Measurements from ENCODE around the gene FOXL2NB.

Gene FOXL2NB

DNA sequence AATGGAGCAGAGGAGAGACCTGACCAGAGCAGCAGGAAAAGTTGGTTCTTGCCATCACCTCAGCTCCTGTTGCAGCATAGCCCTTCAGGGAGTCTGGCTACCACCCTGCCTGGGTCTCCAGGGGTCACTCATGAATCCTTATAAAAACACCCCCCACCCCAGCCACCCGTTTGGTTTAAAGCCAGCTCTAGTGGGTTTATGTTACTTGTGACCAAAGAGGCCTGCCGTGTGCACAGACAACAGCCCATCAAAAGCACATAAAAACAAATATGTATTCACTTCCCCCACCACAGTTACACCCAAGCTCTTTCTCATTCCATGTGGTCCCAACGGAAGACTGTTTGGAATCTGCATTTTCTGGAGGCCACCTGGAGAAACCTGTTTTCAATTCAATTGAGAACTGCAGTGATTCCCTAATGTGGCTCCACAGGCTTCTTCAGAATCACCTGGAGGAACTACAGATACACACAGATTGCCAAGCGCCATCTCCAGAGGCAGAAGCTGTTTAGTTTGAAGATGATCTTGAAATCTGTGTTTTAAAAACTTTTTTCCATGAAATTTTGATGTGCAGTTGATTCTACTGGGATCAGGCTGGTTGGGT lies 13.8 kb upstream of the FOXL2NB start:
- DNase-seq (ENCODE audit: low read depth in 2 of 2): no peak

DNA sequence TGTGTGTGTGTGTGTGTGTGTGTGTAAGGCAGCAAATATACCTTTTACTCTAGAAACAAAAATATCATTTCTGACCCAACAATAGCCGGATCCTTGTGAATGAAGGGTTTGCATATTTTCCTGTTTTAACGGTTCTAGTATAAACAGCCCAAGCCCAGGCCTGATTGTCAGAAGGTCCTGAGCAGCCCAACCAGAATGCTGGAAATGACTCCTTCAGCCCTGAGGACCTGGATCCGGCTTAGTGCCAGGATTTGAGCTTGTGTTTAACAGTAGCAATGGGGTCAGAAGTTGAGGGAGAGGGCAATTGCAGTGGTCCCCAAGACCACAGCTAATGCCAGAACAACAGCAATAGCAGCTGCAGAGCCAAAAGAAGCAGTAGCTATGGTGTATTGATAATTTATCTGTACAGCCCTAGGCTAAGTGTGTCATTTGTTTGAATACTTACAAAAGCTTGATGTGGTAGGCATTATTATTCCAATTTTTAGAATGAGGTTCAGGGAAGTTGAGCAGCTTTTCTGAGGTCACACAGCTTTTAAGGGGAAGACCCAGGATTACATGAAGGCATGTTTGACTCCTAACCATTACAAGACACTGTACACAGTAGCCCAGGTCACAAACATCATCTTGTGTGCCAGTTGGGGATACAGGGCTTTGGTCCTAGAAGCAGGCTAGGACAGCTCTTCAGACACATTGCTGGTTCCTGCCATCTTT lies 12.9 kb upstream of the FOXL2NB start:
- DNase-seq (ENCODE audit: low read depth in 2 of 2): no peak

DNA sequence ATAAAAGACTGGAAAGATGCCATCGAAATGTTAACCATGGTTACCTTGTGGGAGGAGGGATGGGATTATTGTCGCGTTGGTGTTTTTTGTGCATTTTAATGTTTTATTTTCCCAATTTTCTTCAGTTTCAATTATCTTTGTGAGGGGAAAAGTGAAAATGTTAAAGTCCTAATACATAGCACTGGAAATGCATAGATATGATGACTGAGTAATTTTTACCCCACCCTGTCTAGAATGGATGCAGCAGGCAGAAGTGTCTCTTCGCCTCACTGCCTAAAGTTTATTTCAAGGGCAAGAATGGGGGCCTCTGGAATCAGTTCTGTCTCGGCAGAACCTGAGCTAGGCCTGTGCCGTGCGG lies 11.5 kb upstream of the FOXL2NB start:
- no peak for DNase-seq (ENCODE audit: low read depth in 2 of 2)

DNA sequence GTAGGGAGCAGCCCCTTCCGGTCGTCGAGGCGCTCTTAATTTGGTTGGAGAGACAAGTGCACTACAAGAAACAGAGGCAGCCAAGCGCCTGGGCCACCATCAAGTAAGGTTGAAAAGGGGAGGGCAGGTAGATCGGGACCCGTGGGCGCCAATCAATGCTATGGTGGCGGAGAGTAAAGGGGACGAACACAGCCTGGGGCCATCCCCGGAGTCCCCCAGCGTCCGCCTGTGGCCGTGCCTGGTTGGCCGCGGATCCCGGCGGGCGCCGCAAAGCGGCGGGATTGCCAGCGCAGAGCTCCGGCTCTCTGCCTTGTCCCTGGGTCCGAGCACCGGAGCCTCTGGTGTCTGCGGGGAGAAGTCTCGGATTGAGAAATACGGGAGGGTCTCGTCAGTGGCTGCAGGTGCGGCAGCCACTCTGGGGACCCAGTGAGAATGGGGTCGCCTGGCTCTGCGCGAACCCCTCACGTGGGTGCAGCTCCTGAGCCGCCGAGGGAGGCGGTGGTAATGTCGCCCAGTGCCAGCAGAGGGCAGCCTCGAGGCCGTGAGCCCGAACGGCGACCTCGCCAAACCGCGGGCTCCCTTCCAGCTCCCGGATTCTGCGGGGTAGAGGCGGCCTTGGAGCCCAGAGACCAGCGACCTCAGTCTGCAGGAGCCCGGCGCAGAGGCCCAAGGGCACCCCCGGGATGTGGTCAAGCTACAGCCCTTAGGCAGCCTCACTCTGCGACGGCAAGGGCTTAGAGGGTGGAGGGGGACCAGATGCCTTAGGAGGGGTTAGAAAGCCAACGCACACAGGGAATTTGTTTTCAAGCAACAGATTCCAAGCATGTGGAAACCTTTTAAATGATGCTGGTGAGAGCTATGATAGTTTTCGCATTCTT lies 10.9 kb upstream of the FOXL2NB start:
- peak; percentile 19 to 23 for DNase-seq (ENCODE audit: low read depth in 2 of 2)

DNA sequence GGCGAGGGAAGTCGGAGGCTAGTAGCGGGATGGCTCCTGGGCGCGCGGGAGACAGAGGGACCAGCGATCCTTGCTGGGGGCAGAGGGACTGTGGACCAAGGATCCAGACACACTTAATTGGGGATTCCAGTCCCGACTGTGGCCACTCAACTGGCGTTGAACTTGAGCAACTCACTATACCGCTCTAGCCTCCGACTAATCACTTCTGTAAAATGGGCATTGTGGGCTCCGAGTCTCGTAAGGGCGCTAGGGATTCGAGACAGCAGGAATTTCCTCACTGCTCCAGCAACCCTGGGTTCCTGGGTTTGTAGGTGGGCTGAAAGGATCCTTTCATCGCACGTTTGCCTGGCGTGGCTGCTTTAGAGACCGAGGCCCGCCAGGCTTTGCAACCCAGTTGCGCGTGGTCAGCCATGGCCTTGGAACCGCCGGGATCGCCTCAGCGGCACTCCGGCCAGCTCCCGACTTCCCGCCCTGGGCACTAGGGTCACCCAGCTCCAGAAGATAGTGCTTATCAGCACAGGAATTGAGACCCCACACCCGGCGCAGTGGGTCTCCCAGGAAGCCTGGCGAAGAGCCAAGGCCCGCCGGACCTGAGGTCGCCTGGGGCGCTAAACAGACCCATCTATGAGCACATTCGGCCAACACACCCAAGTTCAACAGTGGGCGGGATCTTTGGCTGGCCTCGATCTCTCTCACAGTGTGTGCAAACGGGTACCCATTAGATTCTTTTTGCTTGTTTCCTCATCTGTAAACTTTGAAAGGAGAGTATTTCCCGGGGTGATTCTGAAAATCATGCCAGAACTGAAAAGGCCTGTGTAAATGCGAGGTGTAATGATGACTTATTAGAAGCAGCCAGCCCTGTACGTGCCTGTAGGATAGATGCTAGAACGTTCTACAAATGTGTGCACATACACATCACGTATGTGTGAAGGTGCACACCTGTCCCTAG lies 10.0 kb upstream of the FOXL2NB start:
- no peak for DNase-seq (ENCODE audit: low read depth in 2 of 2)

DNA sequence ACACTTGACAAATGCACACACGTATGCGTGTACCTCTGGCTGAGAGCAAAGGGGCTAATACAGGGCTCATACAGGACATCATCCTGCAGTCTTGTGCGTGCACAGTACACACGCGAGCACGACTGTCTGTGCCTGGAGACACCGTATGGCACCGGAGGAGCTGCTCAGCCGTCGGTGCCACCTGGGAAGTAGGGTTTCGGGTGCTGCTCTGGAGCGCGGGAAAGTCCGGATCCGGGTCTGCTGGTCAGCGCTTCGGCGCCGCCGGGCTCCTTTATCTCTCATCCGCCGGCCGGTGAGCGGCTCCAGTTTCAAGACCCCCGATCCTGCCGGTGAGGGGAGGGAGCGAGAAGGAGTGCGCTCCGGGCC lies 9.3 kb upstream of the FOXL2NB start:
- DNase-seq (ENCODE audit: low read depth in 2 of 2): no peak

DNA sequence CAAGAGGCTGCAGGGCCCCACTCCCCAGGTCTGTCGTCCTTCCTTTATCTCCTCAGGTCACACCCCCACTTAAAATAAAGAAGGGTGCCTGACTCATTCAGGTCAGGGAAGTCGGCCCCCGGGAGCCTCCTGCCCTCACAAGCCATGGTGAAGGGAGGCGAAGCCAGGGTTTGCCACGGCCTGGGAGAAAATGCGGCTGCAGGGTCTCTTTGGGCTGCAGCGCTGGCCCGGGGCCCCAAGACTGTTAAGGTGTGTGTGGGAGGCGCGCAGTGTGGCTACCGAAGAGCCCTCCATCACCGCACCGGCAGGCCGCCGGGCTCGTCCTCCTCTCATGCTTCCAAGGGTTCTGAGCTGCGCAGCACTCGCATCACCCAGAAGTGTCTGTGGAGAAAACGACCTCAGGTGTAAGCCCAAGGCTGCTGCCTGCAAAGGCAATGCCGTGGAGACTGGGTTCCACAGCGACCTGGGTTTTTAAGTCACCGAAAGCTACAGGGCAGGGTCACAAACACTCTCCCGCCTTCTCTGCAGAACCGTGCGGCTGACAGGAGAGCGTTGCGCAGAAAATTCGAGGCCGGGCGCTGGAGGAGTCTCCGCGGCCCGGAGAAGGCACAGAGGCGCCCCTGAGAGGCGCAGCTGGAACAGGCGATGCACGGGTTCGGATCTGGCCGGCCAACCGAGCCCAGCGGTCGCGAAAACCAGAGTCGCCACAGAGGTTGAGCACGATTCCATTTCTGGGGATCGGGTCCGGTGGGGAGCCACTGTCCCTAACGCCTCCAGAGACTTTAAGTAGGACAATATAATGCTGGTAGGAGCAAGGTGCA lies 8.8 kb upstream of the FOXL2NB start:
- DNase-seq (ENCODE audit: low read depth in 2 of 2): no peak

DNA sequence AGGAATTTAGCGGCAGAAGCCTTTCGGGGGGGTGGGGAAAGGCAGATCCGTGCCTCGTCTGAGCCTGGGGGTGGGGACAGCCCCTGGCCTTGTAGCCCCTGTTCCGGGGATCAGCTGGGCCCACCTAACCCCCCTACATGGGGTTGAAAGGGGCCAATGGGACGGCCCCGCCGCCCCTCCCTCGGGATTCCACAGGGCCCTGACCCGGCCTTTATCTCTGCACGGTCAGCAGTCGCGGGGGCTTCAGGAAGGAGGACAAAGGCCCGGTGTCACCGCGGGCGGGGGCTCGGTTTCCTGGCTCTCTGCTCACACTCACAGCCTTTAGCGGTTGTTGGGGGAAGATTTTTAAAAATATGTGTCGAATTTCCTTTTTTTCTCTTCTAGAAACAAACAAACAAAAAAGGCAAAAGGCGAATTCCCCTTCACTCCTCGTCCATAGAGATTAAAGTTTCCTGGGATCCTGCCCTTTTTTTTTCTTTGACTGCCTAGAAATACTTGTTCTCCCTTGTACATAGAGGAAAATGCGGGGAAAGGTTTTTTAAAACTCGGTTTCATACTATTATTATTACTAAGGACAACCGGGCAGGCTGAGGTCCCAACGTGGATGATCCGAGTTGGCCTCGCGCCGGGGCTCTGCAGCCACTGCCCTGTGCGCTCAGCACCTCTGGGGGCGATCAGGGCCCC lies 8.0 kb upstream of the FOXL2NB start:
- no peak for DNase-seq (ENCODE audit: low read depth in 2 of 2)

DNA sequence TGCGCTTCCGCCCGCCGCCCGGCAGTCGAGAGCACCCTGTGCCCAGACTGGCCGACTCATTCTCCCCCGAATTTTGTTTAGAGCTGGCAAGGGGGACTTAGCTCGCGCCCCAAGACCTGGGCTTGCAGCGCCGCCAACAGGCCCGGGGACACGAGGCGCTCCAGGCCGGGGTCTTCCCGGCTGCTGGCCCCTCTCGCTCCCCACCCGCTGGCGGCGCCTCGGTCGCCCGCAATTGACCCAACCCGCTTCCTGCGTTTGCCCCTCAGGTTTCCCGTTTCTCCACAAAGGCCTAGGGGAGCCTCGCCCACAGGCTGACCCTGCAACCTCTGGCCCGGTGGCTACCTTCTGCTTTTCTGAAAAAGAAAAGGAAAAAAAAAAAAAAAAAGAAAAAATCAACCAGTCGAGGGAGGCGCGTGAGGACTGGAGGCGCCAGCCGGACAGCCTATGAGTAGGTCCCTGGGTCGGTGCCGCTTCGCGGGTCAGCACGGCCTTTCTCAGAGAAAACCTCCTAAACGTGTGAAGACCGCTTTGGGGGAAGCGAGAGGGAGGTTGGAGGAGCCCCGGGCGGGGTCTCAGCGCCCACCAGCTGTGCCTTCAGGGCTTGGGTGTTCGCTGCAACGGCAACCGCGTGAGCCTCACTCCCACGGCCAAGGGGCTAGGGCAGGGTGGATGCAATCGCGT lies 7.3 kb upstream of the FOXL2NB start:
- no peak for DNase-seq (ENCODE audit: low read depth in 2 of 2)

DNA sequence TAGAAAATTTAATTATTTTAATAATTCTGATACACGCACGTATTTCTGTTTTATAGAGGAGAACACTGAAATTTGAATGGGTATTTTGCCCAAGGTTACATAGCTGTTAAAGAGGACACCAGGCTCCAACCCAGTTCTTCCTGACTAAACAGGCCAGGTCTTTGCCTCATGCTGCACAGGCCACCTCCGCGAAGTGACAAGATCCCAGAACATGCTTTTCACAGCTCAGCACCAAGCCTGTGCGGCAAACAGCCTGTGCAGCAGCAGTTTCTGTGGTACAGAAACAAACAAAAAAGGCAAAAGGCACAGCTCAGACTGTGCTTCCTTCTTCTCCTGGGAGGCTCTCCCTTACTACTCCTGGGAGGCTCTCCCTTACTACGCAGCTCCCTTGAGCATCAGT lies 6.6 kb upstream of the FOXL2NB start:
- DNase-seq (ENCODE audit: low read depth in 2 of 2): no peak

DNA sequence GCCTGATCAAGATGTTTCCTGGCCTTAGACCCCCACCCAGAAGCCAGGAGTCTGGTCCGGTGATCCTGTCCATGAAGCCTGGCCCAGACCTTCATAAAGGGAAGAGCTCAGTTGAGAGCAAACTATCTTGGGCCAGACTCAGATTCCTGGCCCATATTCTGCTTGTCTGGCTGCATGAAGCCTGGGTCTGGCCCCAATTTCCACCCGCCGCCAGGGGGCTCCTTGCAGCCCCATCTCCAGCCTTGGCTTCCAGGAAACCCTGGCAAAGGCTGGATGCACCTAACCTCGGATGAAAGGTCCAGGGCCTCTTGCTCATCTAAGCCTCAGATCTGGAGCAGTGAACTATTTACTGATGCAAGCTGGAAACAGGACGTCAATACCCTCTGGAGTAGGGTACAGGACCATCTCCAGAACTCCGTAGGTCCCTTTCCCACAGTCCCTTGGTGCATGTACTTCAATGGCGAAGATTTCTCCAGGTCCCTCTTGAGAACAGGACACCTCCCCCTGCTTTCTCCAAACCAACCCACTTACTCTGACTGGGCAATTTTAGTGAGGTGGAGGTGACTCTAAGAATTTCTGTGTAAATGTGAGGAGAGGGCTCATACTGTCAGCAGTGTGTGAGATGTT lies 5.6 kb upstream of the FOXL2NB start:
- DNase-seq (ENCODE audit: low read depth in 2 of 2): no peak

DNA sequence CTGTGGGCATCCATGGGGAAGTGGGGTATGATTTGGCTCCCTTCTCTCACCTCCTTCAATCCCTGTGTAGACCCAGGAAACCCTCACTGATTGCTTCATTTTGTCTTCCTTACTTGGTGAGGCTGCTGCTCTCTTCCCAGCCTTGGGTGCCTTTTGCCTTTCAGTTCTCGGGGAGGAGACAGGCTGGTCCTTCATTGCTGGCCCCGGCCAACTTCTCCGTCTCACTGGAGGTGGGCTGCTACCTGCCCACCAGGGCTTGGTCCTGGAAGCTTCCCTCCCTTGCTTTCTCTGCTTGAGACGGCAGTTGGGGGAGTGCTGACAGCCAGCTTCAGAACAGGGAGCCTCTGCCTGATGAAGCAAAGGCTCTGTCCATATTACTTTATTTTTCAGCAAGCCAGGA lies 4.7 kb upstream of the FOXL2NB start:
- DNase-seq (ENCODE audit: low read depth in 2 of 2): no peak

DNA sequence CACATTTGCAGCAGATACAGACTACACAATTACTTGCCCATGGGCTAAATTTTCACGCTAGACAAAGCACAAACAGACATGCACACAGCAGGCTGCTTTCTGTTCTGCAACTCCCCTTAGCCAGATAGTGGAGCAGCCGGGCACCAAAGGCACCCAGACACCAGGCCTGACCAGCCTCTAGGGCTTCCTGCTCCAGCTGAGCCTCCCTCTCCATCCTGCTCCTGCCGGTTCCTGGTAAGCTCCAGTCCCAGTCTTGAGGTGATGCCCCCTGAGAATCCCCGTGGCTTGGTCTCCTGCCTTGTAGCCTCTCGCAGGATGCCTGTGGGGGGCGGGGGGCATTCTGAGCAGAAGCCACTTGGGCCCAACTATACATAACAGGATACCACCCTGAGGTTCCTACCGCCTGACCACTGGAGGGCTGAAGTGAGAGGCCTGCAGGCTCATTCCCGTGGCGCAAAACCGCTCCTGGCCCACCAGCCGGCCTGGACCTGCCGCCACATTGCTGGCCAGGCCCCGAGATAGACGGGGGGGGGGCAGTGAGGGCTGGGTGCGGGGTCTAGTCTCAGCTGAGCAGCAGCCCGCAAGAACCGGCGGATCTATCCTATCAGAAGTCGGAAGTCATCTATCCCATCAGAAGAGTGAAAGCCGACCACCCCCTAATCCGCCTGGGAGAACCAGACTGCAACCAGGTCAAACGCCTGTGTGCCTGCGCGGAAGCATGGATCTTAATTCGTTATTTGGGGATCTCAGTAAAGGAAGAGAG lies 4.0 kb upstream of the FOXL2NB start:
- no peak for DNase-seq (ENCODE audit: low read depth in 2 of 2)

DNA sequence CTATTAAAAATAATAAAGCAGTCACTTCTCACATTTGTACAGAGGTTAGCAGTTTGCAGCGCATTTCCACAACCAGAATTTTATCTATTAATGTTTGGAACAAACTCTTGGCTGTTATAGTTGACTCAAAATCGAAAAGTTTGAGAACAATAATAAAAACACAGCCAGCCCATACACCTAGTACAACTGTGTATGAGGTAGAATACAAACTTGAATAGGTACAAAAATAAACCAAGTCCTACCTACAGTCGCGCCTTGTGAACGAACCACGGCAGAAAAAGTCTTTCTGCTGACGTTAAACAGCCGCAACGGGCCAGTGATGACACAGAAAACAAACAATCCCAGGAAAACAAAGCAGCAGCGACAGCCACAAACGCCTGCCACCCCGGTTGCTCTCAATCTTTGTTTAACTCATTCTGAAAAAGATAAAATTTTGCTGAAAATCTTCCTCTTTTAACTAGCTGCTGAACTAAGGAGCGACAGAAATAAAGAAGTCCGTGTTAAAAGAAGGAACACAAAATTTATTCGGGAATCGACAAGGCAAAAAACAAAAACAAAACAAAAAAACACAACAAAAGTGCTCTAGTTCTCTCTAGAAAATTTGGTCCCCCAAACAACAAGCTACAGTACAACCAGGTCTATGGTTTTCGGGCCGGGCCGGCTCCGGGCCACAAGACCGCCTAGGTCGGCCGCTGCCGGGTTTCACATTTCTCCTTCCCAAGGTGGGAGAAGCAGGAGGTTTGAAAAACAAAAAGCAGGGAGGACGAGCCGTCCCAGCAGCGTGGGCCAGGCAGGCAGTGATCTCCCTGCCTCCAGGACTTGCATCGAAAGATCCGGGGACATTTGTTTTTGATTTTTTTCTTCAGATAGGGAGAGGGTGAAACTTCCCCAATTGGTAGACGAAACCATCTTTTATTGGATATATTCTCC lies 3.0 kb upstream of the FOXL2NB start:
- DNase-seq (ENCODE audit: low read depth in 2 of 2): no peak

DNA sequence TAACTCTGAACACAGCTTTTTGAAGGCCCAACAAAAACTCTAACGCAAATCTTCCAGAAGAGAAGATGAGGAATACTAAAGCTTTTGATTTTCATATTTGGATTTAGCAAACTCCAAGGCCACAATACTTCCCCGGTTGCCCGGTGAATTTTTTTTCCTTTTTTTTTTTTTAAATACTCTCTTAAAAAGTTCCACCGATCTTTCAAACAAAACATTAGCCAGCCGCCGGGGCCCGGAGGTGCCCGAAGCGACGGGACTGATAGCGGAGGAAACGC lies 2.4 kb upstream of the FOXL2NB start:
- DNase-seq (ENCODE audit: low read depth in 2 of 2): no peak

DNA sequence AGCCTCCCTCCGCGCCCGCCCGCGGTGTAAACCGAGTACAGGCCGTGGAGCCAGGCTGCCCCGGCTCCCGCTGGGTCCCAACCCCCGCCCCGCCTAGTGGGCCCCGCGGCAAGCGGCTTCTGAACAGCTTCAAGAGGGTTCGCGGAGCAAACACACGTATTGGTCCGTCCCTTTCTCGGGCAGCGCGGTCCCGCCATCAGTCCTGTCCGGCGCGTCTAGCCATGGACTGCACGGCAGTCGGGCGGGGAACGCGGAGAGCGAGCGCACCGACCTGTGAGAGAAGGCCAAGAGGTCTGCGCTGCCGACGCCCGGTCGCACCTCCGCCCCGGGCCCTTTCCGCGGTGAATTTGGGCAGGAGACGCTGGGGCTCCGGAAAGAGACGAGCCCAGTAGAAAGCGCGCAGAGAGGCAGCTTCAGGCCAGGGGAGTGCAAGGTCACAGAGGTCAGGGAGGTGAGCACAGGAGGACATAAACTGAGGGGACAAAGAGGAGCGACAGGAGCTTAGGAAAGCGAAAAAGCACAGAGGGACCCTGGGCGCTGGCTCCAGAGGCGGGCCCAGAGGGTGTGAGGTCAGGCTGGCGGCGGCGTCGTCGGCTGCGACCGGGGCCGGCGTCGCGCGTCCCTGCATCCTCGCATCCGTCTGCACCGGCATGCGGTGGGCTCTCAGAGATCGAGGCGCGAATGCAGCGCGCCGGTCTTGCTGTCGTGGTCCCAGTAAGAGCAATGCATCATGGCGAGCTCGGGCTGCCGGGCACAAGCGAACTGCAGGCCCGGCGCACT lies 1.9 kb upstream of the FOXL2NB start:
- no peak for DNase-seq (ENCODE audit: low read depth in 2 of 2)
